ENCODE measurements around the gene SEMA4D.
"Not testable (repeated sequence)": the region's sequence is repeated elsewhere in the genome, so short reads cannot be mapped to it uniquely, and the experiment has no call there.

Gene SEMA4D

GRCh38 chr9:89375191-89375760 is 122.6 kb downstream of the SEMA4D start:
- TF ChIP-seq CTCF (IDR thresholded peaks at IDR 0.05; ENCODE audit: control insufficient read depth, insufficient read depth, low read depth, low read length, missing control alignments): no peak

GRCh38 chr9:89374176-89374575 is 123.7 kb downstream of the SEMA4D start:
- TF ChIP-seq CTCF (IDR thresholded peaks at IDR 0.05; ENCODE audit: control insufficient read depth, insufficient read depth, low read depth, low read length, missing control alignments): no peak
- H3K4me3 ChIP-seq (ENCODE audit: control insufficient read depth, low read depth, low read length): no peak overlapping the region
- DNase-seq (ENCODE audit: low read depth): no peak

More at GRCh38 chr9:89375191-89375760, 122.6 kb downstream of the SEMA4D start:
- DNase-seq (ENCODE audit: low read depth): no peak
- no peak overlapping the region for H3K4me3 ChIP-seq (ENCODE audit: control insufficient read depth, low read depth, low read length)

- H3K4me3 ChIP-seq (ENCODE audit: control insufficient read depth, low read depth, low read length): no peak overlapping the region
- TF ChIP-seq CTCF (IDR thresholded peaks at IDR 0.05; ENCODE audit: control insufficient read depth, insufficient read depth, low read depth, low read length, missing control alignments): no peak
- no peak for DNase-seq (ENCODE audit: low read depth)
Measured at GRCh38 chr9:89372979-89373378, 124.9 kb downstream of the SEMA4D start.

GRCh38 chr9:89372230-89372816 is 125.6 kb downstream of the SEMA4D start:
- DNase-seq (ENCODE audit: low read depth): no peak
- TF ChIP-seq CTCF (IDR thresholded peaks at IDR 0.05; ENCODE audit: control insufficient read depth, insufficient read depth, low read depth, low read length, missing control alignments): no peak

GRCh38 chr9:89371791-89372190 is 126.1 kb downstream of the SEMA4D start:
- not testable (repeated sequence) for DNase-seq (ENCODE audit: low read depth); H3K4me3 ChIP-seq (ENCODE audit: control insufficient read depth, low read depth, low read length)

More at GRCh38 chr9:89372230-89372816, 125.6 kb downstream of the SEMA4D start:
- no peak overlapping the region for H3K4me3 ChIP-seq (ENCODE audit: control insufficient read depth, low read depth, low read length)

- DNase-seq (ENCODE audit: low read depth): no peak
- H3K4me3 ChIP-seq (ENCODE audit: control insufficient read depth, low read depth, low read length): no peak overlapping the region
- TF ChIP-seq CTCF (IDR thresholded peaks at IDR 0.05; ENCODE audit: control insufficient read depth, insufficient read depth, low read depth, low read length, missing control alignments): no peak
Measured at GRCh38 chr9:89370593-89370992, 127.3 kb downstream of the SEMA4D start.

GRCh38 chr9:89368978-89369377 is 128.9 kb downstream of the SEMA4D start:
- TF ChIP-seq CTCF (IDR thresholded peaks at IDR 0.05; ENCODE audit: control insufficient read depth, insufficient read depth, low read depth, low read length, missing control alignments): no peak
- H3K4me3 ChIP-seq (ENCODE audit: control insufficient read depth, low read depth, low read length): no peak overlapping the region
- DNase-seq (ENCODE audit: low read depth): no peak

Data from AG09309 (cell line).